NB4 (cell line): Measurements from ENCODE around the gene GTF2F2.

Source experiments
- DNase-seq: peaks from one replicate; pipeline ENCODE4 v3.0.0; 2010; ENCODE audit warnings: low read depth
- H3K4me3 ChIP-seq: one replicate; pipeline ENCODE4 v1.5.1; 2011; ENCODE audit warnings: mild to moderate bottlenecking, low read depth, low read length, moderate library complexity
- MYC ChIP-seq: IDR thresholded peaks from 2 replicates; pipeline ENCODE4 v1.6.1; 2011; ENCODE audit warnings: low read depth, low read length
- POLR2A ChIP-seq: IDR thresholded peaks from 2 replicates; pipeline ENCODE4 v1.6.1; 2011; ENCODE audit warnings: mild to moderate bottlenecking; ENCODE audit not compliant: insufficient read length; ENCODE audit errors: extremely low read depth
- TF ChIP-seq, protein P1 (sequence below): IDR thresholded peaks from one replicate; pipeline ENCODE4 v1.5.1; 2012; ENCODE audit warnings: low read depth, low read length
- TF ChIP-seq, protein P2 (sequence below): IDR thresholded peaks from 2 replicates; pipeline ENCODE4 v1.6.1; 2011; ENCODE audit warnings: low read depth, low read length

The GTF2F2 gene

DNA sequence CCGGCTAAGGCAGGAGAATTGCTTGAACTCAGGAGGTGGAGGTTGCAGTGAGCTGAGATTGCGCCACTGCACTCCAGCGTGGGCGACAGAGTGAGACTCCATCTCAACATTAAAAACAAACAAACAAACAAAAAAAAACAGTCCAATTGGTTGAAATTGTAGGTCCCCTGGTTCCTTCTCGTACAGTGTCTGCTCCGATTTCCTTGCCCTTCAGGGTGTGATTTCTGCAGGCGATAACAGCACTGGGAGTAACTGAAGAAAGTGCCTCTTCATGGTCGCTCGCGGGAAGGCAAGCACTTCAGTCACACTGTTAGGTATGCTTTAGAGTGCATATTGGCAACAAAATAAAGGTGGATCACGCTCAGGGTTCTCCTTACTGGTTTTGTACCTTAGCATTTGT is 181.0 kb downstream of the GTF2F2 start:
- H3K4me3 ChIP-seq, result no peak overlapping the region
- TF ChIP-seq MYC, result no peak
- TF ChIP-seq, protein P1, sequence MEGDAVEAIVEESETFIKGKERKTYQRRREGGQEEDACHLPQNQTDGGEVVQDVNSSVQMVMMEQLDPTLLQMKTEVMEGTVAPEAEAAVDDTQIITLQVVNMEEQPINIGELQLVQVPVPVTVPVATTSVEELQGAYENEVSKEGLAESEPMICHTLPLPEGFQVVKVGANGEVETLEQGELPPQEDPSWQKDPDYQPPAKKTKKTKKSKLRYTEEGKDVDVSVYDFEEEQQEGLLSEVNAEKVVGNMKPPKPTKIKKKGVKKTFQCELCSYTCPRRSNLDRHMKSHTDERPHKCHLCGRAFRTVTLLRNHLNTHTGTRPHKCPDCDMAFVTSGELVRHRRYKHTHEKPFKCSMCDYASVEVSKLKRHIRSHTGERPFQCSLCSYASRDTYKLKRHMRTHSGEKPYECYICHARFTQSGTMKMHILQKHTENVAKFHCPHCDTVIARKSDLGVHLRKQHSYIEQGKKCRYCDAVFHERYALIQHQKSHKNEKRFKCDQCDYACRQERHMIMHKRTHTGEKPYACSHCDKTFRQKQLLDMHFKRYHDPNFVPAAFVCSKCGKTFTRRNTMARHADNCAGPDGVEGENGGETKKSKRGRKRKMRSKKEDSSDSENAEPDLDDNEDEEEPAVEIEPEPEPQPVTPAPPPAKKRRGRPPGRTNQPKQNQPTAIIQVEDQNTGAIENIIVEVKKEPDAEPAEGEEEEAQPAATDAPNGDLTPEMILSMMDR, result no peak
- TF ChIP-seq POLR2A, result no peak
- TF ChIP-seq, protein P2, sequence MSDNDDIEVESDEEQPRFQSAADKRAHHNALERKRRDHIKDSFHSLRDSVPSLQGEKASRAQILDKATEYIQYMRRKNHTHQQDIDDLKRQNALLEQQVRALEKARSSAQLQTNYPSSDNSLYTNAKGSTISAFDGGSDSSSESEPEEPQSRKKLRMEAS, result no peak
- no peak for DNase-seq

DNA sequence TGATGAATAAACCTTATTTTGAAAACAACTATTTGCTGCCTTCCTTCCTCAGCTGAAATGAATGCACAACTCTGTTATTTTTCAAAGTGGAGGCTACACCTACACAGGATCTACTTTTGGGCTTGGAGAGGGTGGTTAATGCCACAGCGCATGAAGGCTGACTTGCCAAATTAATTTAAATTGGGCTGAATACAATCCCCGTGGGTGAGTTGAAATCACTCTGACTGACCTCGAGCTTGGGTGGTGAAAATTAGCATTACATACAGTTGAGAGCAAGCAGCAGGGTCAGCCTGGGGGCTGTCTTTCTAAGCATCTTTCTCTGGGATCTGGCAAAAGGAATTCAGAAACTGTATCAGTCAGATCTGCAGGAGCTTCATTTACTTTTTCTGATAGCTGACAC is 182.2 kb downstream of the GTF2F2 start:
- DNase-seq, result no peak
- TF ChIP-seq, protein P2, result no peak
- H3K4me3 ChIP-seq, result no peak overlapping the region

DNA sequence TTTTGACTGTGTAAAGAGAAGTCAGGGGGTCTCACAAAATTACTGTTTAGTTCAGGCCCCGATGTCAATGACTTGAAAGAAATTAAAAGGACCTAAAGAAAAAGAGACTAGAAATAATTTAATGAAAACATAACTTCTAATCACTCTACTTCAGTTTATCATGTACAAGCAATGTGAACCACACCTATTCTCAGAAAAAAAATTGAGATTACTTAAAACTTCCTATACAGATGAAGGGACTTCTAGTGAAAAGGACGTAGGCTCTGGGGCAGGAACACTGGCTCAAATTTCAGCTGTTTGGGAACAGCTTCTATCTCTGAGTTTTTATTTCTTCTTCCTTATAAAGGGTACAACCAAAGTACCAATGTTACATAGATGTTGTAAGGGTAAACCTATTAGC is 182.7 kb downstream of the GTF2F2 start:
- DNase-seq, result no peak
- H3K4me3 ChIP-seq, result no peak overlapping the region
- TF ChIP-seq POLR2A (no peak), MYC (no peak)
- TF ChIP-seq, protein P2, result no peak
- TF ChIP-seq, protein P1, result no peak

DNA sequence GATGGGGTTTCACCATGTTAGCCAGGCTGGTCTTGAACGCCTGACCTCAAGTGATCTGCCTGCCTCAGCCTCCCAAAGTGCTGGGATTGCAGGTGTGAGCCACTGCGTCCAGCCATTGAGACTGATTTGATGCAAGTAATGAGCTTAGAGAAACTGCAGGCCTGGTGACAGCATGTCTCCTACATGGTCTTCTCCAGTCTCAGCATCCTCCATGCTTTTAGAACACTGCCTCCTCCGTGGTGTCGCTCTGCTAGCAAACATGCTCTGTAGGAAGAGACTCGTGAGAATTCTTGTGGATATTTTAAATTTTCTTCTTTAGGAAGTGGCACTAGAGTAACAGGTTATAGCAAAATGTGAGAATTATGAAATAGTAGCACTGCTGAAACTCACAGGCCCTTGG is 183.6 kb downstream of the GTF2F2 start:
- H3K4me3 ChIP-seq, result no peak overlapping the region
- TF ChIP-seq, protein P2, result no peak
- TF ChIP-seq, protein P1, result no peak
- no peak for DNase-seq

DNA sequence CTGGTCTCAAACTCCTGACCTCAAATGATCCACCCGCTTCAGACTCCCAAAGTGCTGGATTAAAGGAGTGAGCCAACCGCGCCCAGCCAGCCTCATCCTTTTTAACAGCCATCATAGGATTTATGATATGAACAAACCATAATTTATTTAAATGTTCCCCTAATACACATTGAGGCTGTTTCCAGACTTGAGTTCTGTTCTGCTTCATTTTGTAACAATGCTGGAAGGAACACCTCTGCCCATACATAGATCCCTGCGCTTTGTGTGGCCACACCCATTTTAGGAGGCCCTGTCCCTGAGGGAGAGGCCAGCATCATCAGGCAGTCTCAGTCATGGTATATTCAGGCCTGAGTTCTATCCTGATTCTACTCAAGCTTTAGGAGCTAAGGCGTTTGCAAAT is 184.8 kb downstream of the GTF2F2 start:
- no peak overlapping the region for H3K4me3 ChIP-seq
- no peak for DNase-seq
- no peak for TF ChIP-seq MYC
- TF ChIP-seq, protein P2, result no peak
- no peak for TF ChIP-seq POLR2A
- TF ChIP-seq, protein P1, result no peak

DNA sequence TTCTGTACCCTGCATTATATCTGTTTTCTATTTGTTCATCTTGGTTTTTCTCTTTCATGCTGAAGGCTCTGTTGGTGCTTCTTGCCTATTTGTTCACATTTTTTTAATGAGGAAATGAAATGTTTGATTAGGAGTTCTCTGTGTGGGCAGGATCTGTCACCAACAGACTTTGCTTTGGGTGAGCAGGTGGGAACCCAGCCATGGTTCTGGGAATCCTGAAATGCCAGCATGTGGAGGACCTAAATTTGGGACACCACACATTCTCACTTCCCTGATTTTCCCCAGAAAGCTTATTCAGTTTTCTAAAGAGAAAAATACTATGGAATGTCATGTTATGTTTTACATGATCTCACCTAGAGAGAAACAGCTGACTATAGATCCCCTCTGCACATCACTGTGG is 186.7 kb downstream of the GTF2F2 start:
- no peak for DNase-seq
- TF ChIP-seq MYC (no peak), POLR2A (no peak)
- TF ChIP-seq, protein P1, result no peak
- TF ChIP-seq, protein P2, result no peak

More for the DNA sequence above, 186.7 kb downstream of the GTF2F2 start:
- H3K4me3 ChIP-seq, result no peak overlapping the region
